Liver (tissue), 3 donors: ENCODE data around the gene ITGB7.

Experiments used
- FOXA1 ChIP-seq: IDR thresholded peaks from 2 replicates; pipeline ENCODE4 v1.6.1; 2016; ENCODE audit warnings: antibody characterized with exemption
- FOXA2 ChIP-seq: IDR thresholded peaks from 2 replicates; pipeline ENCODE4 v1.6.1; 2016; ENCODE audit warnings: antibody characterized with exemption
- GABPA ChIP-seq, 2 donors: IDR thresholded peaks in 1 of 2; conservative IDR thresholded peaks in 1 of 2; 2 replicates each; pipeline ENCODE4 v1.6.1; 2016; ENCODE audit warnings: antibody characterized with exemption in 2 of 2, mild to moderate bottlenecking in 1 of 2, moderate library complexity in 1 of 2
- JUND ChIP-seq, 2 donors: IDR thresholded peaks; 2 replicates each; pipeline ENCODE4 v1.6.1; 2016; ENCODE audit warnings: antibody characterized with exemption in 2 of 2
- NR2F2 ChIP-seq: IDR thresholded peaks from 2 replicates; pipeline ENCODE4 v1.6.1; 2016; ENCODE audit warnings: antibody characterized with exemption
- RAD21 ChIP-seq, 2 donors: IDR thresholded peaks; 2 replicates each; pipeline ENCODE4 v1.6.1; 2016; ENCODE audit warnings: antibody characterized with exemption in 2 of 2, mild to moderate bottlenecking in 2 of 2
- SP1 ChIP-seq: IDR thresholded peaks from 2 replicates; pipeline ENCODE4 v1.6.1; 2018; ENCODE audit warnings: antibody characterized with exemption, mild to moderate bottlenecking
- TAF1 ChIP-seq: conservative IDR thresholded peaks from 2 replicates; pipeline ENCODE4 v1.6.1; 2016; ENCODE audit warnings: antibody characterized with exemption, mild to moderate bottlenecking
- YY1 ChIP-seq: IDR thresholded peaks from 2 replicates; pipeline ENCODE4 v1.6.1; 2016; ENCODE audit warnings: antibody characterized with exemption, mild to moderate bottlenecking
- TF ChIP-seq, protein P1 (sequence below): fragments of 150-350 bp; IDR thresholded peaks from 2 replicates; pipeline ENCODE4 v1.5.1; 2017; ENCODE audit warnings: improper control_type of control experiment, low read depth, low read length; ENCODE audit not compliant: missing input control
- TF ChIP-seq, protein P2 (sequence below): IDR thresholded peaks from 2 replicates; pipeline ENCODE4 v1.6.1; 2016; ENCODE audit warnings: antibody characterized with exemption
- TF ChIP-seq, protein P3 (sequence below): IDR thresholded peaks from 2 replicates; pipeline ENCODE4 v1.6.1; 2016; ENCODE audit warnings: antibody characterized with exemption
- TF ChIP-seq, protein P4 (sequence below): IDR thresholded peaks from 2 replicates; pipeline ENCODE4 v1.6.1; 2016; ENCODE audit warnings: antibody characterized with exemption, mild to moderate bottlenecking
- donor health status: healthy.
- donor health status: healthy.

DNA sequence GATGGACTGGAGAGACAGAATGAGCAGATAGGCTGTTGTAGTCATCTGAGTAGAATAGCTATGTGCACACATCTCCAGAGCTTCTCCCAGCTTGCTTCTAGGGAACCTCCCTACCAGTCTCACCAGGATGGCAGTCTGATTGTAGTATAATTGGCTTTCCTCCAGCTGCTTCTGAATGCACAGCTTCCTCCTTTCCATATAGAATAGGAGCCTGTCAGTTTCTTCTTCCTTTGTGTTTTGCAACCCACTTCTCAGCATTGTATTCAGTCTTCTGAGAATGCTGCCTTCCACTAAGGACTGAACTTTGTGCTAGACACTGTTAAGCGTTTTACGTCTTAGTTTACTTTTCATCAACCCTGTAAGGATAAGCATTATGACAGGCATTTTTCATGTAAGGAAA lies 24.1 kb downstream of the ITGB7 start:
- no peak for TF ChIP-seq RAD21 (IDR thresholded peaks at IDR 0.05)
- TF ChIP-seq GABPA (IDR thresholded peaks at IDR 0.05 in 1 of 2, conservative IDR thresholded peaks at IDR 0.05 in 1 of 2), result no peak
- TF ChIP-seq, protein P1, sequence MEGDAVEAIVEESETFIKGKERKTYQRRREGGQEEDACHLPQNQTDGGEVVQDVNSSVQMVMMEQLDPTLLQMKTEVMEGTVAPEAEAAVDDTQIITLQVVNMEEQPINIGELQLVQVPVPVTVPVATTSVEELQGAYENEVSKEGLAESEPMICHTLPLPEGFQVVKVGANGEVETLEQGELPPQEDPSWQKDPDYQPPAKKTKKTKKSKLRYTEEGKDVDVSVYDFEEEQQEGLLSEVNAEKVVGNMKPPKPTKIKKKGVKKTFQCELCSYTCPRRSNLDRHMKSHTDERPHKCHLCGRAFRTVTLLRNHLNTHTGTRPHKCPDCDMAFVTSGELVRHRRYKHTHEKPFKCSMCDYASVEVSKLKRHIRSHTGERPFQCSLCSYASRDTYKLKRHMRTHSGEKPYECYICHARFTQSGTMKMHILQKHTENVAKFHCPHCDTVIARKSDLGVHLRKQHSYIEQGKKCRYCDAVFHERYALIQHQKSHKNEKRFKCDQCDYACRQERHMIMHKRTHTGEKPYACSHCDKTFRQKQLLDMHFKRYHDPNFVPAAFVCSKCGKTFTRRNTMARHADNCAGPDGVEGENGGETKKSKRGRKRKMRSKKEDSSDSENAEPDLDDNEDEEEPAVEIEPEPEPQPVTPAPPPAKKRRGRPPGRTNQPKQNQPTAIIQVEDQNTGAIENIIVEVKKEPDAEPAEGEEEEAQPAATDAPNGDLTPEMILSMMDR, result no peak
- TF ChIP-seq, protein P2, sequence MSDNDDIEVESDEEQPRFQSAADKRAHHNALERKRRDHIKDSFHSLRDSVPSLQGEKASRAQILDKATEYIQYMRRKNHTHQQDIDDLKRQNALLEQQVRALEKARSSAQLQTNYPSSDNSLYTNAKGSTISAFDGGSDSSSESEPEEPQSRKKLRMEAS, result no peak
- no peak for TF ChIP-seq YY1
- TF ChIP-seq SP1, result no peak
- no peak for TF ChIP-seq NR2F2
- TF ChIP-seq, protein P3, sequence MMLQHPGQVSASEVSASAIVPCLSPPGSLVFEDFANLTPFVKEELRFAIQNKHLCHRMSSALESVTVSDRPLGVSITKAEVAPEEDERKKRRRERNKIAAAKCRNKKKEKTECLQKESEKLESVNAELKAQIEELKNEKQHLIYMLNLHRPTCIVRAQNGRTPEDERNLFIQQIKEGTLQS, result no peak
- TF ChIP-seq JUND (IDR thresholded peaks at IDR 0.05), result no peak
- no peak for TF ChIP-seq TAF1
- TF ChIP-seq FOXA2, result no peak
- no peak for TF ChIP-seq FOXA1
- TF ChIP-seq, protein P4, sequence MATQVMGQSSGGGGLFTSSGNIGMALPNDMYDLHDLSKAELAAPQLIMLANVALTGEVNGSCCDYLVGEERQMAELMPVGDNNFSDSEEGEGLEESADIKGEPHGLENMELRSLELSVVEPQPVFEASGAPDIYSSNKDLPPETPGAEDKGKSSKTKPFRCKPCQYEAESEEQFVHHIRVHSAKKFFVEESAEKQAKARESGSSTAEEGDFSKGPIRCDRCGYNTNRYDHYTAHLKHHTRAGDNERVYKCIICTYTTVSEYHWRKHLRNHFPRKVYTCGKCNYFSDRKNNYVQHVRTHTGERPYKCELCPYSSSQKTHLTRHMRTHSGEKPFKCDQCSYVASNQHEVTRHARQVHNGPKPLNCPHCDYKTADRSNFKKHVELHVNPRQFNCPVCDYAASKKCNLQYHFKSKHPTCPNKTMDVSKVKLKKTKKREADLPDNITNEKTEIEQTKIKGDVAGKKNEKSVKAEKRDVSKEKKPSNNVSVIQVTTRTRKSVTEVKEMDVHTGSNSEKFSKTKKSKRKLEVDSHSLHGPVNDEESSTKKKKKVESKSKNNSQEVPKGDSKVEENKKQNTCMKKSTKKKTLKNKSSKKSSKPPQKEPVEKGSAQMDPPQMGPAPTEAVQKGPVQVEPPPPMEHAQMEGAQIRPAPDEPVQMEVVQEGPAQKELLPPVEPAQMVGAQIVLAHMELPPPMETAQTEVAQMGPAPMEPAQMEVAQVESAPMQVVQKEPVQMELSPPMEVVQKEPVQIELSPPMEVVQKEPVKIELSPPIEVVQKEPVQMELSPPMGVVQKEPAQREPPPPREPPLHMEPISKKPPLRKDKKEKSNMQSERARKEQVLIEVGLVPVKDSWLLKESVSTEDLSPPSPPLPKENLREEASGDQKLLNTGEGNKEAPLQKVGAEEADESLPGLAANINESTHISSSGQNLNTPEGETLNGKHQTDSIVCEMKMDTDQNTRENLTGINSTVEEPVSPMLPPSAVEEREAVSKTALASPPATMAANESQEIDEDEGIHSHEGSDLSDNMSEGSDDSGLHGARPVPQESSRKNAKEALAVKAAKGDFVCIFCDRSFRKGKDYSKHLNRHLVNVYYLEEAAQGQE, result no peak
